Measurements from ENCODE around the gene ZFAND4. TPM values are rescaled to one million over a fixed set of nuclear protein-coding genes. Genes with fewer than 3 reads are reported as not detected.

The ZFAND4 gene
- total and polyA plus RNA-seq, 9 of the 15 experiments (the other 6 are each of a cell fraction or from before 2014, with no cell fraction given): 0.42 to 3.0 (median 1.5) TPM

DNA sequence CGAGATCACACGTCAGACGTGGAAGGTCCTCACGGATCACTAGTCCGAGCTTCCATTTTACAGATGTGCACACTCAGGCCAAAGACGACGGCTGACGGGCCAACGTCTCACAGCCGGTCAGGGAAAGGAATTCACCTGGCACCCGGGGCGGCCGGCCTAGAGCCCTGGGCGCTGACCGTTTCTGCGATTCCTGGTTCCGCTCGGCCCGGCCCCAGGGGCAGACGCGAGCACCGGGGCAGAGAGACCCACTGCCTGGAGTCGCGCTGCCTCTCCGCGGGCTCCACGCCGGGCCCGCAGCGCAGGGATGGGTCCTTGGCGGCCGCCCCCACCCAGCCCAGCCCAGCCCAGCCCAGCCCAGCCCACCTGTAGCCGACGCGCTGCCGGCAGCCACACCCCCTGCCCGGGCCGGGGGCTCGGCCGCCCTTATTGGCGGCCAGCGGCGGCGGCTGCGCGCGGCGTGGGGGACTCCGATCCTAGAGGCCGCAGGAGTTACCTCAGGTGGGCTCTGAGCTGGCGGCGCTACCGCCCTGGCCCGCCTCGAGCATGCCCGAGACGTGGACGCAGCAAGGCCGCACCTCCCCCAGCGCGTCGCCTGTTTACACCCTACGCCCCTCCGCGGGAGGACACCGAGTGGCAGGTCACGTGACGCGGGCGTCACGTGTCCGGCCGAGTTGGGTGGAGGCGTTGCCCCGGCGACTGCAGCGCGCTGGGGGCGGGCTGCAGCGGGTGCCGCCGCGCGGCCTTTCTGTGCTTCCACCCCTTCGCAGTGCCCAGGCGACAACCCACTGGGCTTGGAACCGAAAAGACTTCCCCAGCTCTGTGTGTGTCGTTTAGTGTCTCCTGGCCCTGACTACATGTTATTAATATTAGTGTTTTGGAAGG is 78.1 kb downstream of the ZFAND4 start:
- ATAC-seq (peak; percentile 92), FAIRE-seq (peak; percentile 48), DNase-seq (ENCODE audit: extremely low read depth in 1 of 4, low spot score in 3 of 4) (peak; percentile 95 to 98 (median 98))
- WGBS (ENCODE audit: insufficient coverage, low coverage, missing lambda C conversion rate): under 1% methylated on average over 79 of the region's 88 CpGs
- peak overlapping the region; percentile 81 for H2AFZ ChIP-seq (ENCODE audit: low read depth, low read length)
- no peaks in the 10 kb centered on the region for H4K20me1 ChIP-seq (replicated peaks; ENCODE audit: control insufficient read depth, insufficient read depth, low read length)
- in situ Hi-C loops (cut with MboI) (no loop called here), intact Hi-C loops (cut with micrococcal nuclease) (loop anchor here (2.0 kb wide), 1 partner anchor 124 kb away; no protein-coding TSS in a partner anchor)
- H3K9me3 ChIP-seq (replicated peaks; ENCODE audit: control insufficient read depth, insufficient read depth, low read depth, low read length): peaks cover 8% of the 10 kb centered on the region
- H3K9ac ChIP-seq (ENCODE audit: insufficient read depth in 1 of 2, low read depth in 2 of 2, low read length in 2 of 2): peak overlapping the region; percentile 74 to 93
- peak overlapping the region; percentile 57 for H3K4me3 ChIP-seq
- ChIA-PET POLR2A (interaction anchor here (0.6 to 4.2 kb wide), 6 partner anchors 10 to 218 kb away, joined by 3 to 22 read pairs (median 3); no protein-coding TSS in a partner anchor), CTCF (ENCODE audit: low intra/inter-chr PET ratio) (interaction anchor here (0.7 kb wide), 1 partner anchor 52 kb away, joined by 3 read pairs; no protein-coding TSS in a partner anchor)
- H3K4me1 ChIP-seq (replicated peaks in 1 of 2; ENCODE audit: control insufficient read depth in 2 of 2, insufficient read depth in 2 of 2, low read length in 2 of 2): peaks cover 5 to 8% of the 10 kb centered on the region in 2 experiments; a peak in 2 of 5 replicates
- BruUV-seq (replicated peaks): no TSS peak
- peaks cover 47% of the 10 kb centered on the region for H3K79me2 ChIP-seq (ENCODE audit: control insufficient read depth, insufficient read depth, low read length)
- H3K4me2 ChIP-seq (ENCODE audit: insufficient read depth, low read length): peak overlapping the region; percentile 84
- peak overlapping the region; percentile 70 for H3K27ac ChIP-seq (ENCODE audit: extremely low read depth, low read depth, low read length)
- peaks cover 13% of the 10 kb centered on the region for H3K36me3 ChIP-seq (ENCODE audit: control insufficient read depth, insufficient read depth, low read length)
- H3K27me3 ChIP-seq (ENCODE audit: control insufficient read depth in 2 of 2, insufficient read depth in 2 of 2, low read length in 2 of 2): no peaks in the 10 kb centered on the region
- H3K9me1 ChIP-seq (ENCODE audit: control insufficient read depth, insufficient read depth, low read length): no peaks in the 10 kb centered on the region
- TF ChIP-seq CBX5 (IDR thresholded peaks at IDR 0.05; ENCODE audit: borderline replicate concordance, low read depth) (peak; percentile 74; the same call in 1 of the 2 replicates), CREM (IDR thresholded peaks at IDR 0.05; ENCODE audit: low read depth) (peak; percentile 93), KLF13 (tag; IDR thresholded peaks at IDR 0.05; ENCODE audit: borderline replicate concordance, low read depth) (peak; percentile 98), ZKSCAN3 (CRISPR knock-in tag; IDR thresholded peaks at IDR 0.05) (0 out of 2 replicates have a peak, but pooled peaks have one; percentile 28), ZNF239 (CRISPR knock-in tag; IDR thresholded peaks at IDR 0.05) (peak; percentile 65), NELFE (IDR thresholded peaks at IDR 0.05; ENCODE audit: insufficient read depth, insufficient read length) (no peak), EP400 (IDR thresholded peaks at IDR 0.05) (peak; percentile 93), HSF4 (CRISPR knock-in tag; IDR thresholded peaks at IDR 0.05; ENCODE audit: borderline replicate concordance) (no peak)
- TF ChIP-seq, protein P1, sequence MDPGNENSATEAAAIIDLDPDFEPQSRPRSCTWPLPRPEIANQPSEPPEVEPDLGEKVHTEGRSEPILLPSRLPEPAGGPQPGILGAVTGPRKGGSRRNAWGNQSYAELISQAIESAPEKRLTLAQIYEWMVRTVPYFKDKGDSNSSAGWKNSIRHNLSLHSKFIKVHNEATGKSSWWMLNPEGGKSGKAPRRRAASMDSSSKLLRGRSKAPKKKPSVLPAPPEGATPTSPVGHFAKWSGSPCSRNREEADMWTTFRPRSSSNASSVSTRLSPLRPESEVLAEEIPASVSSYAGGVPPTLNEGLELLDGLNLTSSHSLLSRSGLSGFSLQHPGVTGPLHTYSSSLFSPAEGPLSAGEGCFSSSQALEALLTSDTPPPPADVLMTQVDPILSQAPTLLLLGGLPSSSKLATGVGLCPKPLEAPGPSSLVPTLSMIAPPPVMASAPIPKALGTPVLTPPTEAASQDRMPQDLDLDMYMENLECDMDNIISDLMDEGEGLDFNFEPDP (CRISPR knock-in tag; IDR thresholded peaks at IDR 0.05): peak; percentile 25; the same call in 1 of the 2 replicates
- TF ChIP-seq, protein P2, sequence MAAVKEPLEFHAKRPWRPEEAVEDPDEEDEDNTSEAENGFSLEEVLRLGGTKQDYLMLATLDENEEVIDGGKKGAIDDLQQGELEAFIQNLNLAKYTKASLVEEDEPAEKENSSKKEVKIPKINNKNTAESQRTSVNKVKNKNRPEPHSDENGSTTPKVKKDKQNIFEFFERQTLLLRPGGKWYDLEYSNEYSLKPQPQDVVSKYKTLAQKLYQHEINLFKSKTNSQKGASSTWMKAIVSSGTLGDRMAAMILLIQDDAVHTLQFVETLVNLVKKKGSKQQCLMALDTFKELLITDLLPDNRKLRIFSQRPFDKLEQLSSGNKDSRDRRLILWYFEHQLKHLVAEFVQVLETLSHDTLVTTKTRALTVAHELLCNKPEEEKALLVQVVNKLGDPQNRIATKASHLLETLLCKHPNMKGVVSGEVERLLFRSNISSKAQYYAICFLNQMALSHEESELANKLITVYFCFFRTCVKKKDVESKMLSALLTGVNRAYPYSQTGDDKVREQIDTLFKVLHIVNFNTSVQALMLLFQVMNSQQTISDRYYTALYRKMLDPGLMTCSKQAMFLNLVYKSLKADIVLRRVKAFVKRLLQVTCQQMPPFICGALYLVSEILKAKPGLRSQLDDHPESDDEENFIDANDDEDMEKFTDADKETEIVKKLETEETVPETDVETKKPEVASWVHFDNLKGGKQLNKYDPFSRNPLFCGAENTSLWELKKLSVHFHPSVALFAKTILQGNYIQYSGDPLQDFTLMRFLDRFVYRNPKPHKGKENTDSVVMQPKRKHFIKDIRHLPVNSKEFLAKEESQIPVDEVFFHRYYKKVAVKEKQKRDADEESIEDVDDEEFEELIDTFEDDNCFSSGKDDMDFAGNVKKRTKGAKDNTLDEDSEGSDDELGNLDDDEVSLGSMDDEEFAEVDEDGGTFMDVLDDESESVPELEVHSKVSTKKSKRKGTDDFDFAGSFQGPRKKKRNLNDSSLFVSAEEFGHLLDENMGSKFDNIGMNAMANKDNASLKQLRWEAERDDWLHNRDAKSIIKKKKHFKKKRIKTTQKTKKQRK (IDR thresholded peaks at IDR 0.05; ENCODE audit: borderline replicate concordance, low read depth, low read length): no peak
- TF ChIP-seq, protein P3, sequence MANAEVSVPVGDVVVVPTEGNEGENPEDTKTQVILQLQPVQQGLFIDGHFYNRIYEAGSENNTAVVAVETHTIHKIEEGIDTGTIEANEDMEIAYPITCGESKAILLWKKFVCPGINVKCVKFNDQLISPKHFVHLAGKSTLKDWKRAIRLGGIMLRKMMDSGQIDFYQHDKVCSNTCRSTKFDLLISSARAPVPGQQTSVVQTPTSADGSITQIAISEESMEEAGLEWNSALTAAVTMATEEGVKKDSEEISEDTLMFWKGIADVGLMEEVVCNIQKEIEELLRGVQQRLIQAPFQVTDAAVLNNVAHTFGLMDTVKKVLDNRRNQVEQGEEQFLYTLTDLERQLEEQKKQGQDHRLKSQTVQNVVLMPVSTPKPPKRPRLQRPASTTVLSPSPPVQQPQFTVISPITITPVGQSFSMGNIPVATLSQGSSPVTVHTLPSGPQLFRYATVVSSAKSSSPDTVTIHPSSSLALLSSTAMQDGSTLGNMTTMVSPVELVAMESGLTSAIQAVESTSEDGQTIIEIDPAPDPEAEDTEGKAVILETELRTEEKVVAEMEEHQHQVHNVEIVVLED (CRISPR knock-in tag; IDR thresholded peaks at IDR 0.05): peak; percentile 90
